Nephron (organoid): Measurements from ENCODE around the gene CBX8.

ENCODE experiments used
- H3K27ac Mint-ChIP-seq, 3 experiments: 2 replicates each; pipeline ENCODE4 v1.8.0; 2020; ENCODE audit warnings: mixed read lengths in 3 of 3, mild to moderate bottlenecking in 2 of 3, moderate library complexity in 1 of 3
- H3K27me3 Mint-ChIP-seq: 2 replicates; pipeline ENCODE4 v1.8.0; 2021; ENCODE audit warnings: low read depth, mild to moderate bottlenecking, moderate library complexity, mixed read lengths
- H3K36me3 Mint-ChIP-seq: 2 replicates; pipeline ENCODE4 v1.8.0; 2020; ENCODE audit warnings: low read depth, mixed read lengths
- H3K4me1 Mint-ChIP-seq: 2 replicates; pipeline ENCODE4 v1.8.0; 2020; ENCODE audit warnings: mixed read lengths
- H3K4me3 Mint-ChIP-seq, 3 experiments: 2 replicates each; pipeline ENCODE4 v1.8.0; 2020; ENCODE audit warnings: mild to moderate bottlenecking in 3 of 3, mixed read lengths in 3 of 3, moderate library complexity in 2 of 3
- H3K9me3 Mint-ChIP-seq: 2 replicates; pipeline ENCODE4 v1.8.0; 2020; ENCODE audit warnings: mixed read lengths
- TF ChIP-seq, protein P1 (sequence below), 3 experiments: fragments of 200-600 bp; sonication (generic); IDR thresholded peaks; one replicate each; pipeline ENCODE4 v1.5.0; 2021; ENCODE audit warnings: antibody characterized with exemption in 3 of 3; ENCODE audit not compliant: unreplicated experiment in 3 of 3

CBX8 gene

DNA sequence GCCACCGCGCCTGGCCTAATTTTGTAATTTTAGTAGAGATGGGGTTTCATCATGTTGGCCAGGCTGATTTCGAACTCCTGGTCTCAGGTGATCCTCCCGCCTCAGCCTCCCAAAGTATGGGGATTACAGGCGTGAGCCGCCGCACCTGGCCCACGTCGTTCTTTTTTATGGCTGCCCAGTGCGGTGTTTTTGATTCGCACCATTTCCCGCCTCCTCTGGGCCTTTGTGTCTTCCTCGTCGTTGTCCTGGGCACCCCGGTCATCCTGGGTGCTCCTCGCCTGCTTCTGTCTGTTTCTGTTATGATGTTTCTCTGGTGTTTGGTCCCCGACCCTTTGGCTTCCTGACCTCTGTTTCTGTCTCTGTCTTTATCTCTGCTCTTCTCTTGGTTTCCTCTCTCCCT, 27.4 kb upstream of the CBX8 start:
- H3K9me3 Mint-ChIP-seq: peaks cover 4% of the 10 kb centered on the region
- H3K4me1 Mint-ChIP-seq: peaks cover 31% of the 10 kb centered on the region
- TF ChIP-seq, protein P1, sequence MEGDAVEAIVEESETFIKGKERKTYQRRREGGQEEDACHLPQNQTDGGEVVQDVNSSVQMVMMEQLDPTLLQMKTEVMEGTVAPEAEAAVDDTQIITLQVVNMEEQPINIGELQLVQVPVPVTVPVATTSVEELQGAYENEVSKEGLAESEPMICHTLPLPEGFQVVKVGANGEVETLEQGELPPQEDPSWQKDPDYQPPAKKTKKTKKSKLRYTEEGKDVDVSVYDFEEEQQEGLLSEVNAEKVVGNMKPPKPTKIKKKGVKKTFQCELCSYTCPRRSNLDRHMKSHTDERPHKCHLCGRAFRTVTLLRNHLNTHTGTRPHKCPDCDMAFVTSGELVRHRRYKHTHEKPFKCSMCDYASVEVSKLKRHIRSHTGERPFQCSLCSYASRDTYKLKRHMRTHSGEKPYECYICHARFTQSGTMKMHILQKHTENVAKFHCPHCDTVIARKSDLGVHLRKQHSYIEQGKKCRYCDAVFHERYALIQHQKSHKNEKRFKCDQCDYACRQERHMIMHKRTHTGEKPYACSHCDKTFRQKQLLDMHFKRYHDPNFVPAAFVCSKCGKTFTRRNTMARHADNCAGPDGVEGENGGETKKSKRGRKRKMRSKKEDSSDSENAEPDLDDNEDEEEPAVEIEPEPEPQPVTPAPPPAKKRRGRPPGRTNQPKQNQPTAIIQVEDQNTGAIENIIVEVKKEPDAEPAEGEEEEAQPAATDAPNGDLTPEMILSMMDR (IDR thresholded peaks at IDR 0.05; ENCODE audit: unreplicated experiment in 3 of 3): no peak
- peak overlapping the region in 1 of 3 experiments; percentile 2 for H3K27ac Mint-ChIP-seq
- H3K4me3 Mint-ChIP-seq: no peak overlapping the region
- H3K27me3 Mint-ChIP-seq: peaks cover 75% of the 10 kb centered on the region
- H3K36me3 Mint-ChIP-seq: peaks cover 4% of the 10 kb centered on the region

DNA sequence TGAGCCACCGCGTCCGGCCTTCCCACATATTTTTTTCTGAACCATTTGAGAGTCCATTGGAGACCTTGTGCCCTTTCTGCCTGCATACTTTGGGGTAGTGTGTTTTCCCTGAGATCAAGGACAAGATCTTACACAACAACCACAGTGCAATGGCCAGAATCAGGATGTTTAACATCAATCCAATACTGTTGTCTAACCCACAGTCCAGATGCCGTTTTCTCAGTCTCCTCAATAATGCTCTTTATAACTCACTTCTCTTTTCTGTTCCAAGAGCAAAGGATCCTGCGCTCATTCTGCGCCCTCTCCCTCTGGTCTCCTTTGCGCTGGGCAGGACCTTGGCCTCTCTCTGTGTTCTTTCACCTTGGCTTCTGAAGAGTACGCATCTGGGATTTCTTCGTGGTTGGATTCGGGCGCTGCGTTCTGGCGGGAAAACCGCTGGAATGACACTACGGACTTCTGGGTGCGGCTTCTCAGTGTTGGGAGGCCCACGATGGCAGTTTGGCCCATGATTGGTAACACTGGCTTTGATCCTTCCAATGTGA, 25.8 kb upstream of the CBX8 start:
- TF ChIP-seq, protein P1 (IDR thresholded peaks at IDR 0.05; ENCODE audit: unreplicated experiment in 3 of 3): no peak
- Mint-ChIP-seq H3K4me3 (no peak overlapping the region), H3K27ac (no peak overlapping the region), H3K36me3 (peaks cover 4% of the 10 kb centered on the region), H3K4me1 (peaks cover 20% of the 10 kb centered on the region), H3K9me3 (peaks cover 4% of the 10 kb centered on the region), H3K27me3 (peaks cover 83% of the 10 kb centered on the region)

GRCh38 chr17:79821331-79822095, 24.6 kb upstream of the CBX8 start:
- TF ChIP-seq, protein P1 (IDR thresholded peaks at IDR 0.05; ENCODE audit: unreplicated experiment in 3 of 3): no peak
- Mint-ChIP-seq H3K27ac (no peak overlapping the region), H3K27me3 (peaks cover 85% of the 10 kb centered on the region), H3K36me3 (peaks cover 4% of the 10 kb centered on the region), H3K9me3 (peaks cover 4% of the 10 kb centered on the region), H3K4me1 (peaks cover 8% of the 10 kb centered on the region), H3K4me3 (no peak overlapping the region)

GRCh38 chr17:79820959-79821330, 24.1 kb upstream of the CBX8 start:
- Mint-ChIP-seq H3K4me3 (no peak overlapping the region), H3K36me3 (peaks cover 4% of the 10 kb centered on the region), H3K9me3 (peaks cover 4% of the 10 kb centered on the region), H3K27me3 (peaks cover 85% of the 10 kb centered on the region), H3K4me1 (peaks cover 6% of the 10 kb centered on the region), H3K27ac (no peak overlapping the region)
- TF ChIP-seq, protein P1 (IDR thresholded peaks at IDR 0.05; ENCODE audit: unreplicated experiment in 3 of 3): no peak

DNA sequence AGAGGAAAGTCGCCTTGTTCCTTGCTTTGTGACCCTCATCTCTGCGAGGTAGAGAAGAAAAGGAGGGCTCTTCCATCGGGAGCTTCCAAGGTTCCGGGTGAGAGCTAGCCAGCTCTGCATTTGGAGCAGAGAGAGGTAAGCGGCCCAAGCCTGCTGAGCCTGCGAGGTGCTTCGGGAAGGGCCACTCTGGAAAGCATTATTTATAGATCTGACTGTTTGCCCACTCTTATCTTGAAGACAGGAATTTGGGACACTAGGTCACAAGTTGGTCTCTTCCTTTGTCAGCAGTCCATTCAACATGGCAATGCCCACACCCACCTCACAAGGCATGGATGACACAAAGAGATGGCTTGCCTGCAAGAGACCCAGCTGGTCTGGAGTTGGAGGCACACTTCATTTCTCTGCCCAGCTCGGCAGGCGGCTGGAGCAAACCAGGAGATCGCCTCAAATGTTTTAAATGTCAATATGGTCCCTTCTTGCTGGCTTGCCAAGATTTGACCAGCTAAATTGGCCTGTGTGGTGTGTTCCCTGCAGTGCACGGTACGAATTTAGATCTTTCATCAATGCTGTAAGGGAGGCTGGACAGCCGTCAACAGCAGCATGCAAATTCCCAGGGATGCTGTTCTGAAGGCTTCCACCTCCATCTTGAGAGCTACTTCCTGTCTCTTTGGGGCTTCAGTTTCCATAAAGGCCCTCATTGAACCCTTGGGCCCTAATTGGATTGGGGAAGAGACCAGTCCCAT, 22.8 kb upstream of the CBX8 start:
- peaks cover 4% of the 10 kb centered on the region for H3K9me3 Mint-ChIP-seq
- peaks cover 4% of the 10 kb centered on the region for H3K36me3 Mint-ChIP-seq
- TF ChIP-seq, protein P1 (IDR thresholded peaks at IDR 0.05; ENCODE audit: unreplicated experiment in 3 of 3): no peak
- H3K4me3 Mint-ChIP-seq: no peak overlapping the region
- peaks cover 4% of the 10 kb centered on the region for H3K4me1 Mint-ChIP-seq
- no peak overlapping the region for H3K27ac Mint-ChIP-seq
- H3K27me3 Mint-ChIP-seq: peaks cover 85% of the 10 kb centered on the region
